ELF-1 (cell line): ENCODE results near the gene DAB2.
"Not testable (repeated sequence)": the region's sequence is repeated elsewhere in the genome, so short reads cannot be mapped to it uniquely, and the experiment has no call there.

ENCODE experiments used
- DNase-seq: peaks from one replicate; pipeline ENCODE4 v3.0.0-alpha.2; 2016; ENCODE audit warnings: low read depth, low spot score

Gene DAB2

DNA sequence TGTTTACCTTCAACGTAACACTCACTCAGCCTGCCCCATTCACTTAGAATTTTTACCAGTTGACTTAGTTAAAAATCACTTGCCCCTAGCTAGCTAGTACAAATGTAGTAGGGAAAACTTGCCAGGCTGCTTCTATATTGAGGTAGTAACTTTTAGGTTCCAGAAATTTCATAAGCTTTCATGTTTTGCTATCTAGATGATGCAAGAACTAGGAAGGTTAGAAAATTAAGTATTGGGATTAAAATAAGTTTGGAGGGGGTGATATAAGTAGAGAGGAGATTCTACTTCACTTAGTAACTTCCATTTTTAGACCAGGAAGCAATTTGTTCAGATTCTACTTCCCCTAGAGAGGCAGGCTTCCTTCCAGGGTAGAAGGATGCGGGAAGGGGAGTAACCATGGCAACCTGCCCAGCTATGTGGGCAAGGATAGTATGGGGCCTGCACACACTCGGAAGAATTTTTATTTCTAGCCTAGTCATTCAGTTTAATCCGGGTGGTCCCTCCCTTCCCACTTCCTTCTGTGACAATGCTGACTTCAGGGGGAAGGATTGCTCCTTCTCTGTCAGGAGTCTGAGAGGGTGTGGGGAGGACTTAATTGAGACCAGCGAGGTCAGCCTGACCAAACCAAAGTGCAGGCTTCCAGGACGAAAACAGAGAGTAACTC is 4.2 kb downstream of the DAB2 start:
- DNase-seq: peak; percentile 7

GRCh38 chr5:39419796-39420195 is 5.0 kb downstream of the DAB2 start:
- no peak for DNase-seq

DNA sequence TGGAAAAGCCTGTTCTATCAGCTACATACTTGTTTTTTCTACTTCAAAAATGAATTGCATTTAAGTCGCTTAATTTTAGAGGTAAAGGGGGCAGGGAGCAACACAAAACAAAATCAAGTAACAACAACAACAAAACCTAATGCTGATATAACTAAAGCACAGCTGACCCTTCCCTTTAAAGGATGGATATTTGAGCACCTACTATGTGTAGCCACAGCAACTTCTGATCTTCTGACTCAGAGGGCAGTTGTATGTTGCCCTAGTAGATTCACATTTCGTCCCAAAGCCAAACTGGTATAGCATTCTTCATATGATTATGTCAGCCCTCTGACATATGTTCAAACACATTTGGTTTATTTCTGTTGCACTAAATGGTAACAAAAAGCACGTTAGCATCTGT is 6.8 kb downstream of the DAB2 start:
- DNase-seq: no peak

DNA sequence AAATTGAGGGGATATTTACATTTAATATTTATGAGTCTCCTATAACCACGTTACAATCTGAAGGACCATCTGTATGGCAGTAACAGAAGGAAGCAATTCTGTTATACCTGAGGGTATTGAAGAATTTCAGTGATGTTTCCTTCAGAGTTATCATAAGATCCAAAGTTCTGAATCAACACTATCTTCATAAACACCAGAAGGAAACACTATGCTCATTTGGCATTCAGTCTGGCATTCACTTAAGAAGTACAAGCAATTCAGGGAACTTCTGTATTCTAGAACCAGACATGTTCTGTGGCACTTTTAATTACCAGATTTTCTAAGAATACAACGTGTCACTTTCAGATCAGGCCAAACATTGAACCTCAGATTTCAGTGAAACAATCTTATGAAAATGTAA is 9.6 kb downstream of the DAB2 start:
- no peak for DNase-seq

DNA sequence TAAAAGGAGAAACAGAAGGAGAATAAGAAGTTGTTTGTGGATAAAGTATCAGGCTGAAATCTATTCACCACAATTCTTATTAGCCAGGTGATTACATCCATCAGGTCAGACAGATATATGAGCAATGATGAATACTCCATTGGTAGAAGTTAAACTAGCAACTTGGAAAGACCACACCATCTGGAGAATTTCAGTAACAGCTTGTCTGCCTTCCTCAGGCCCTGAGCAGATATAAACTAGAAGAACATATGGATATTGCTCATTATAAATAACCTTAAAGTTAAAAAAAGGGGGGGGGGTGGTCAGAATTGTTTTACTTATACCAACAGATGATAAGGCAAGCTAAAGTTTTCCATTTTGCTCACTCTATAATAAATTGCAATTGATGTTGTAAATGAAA is 10.4 kb downstream of the DAB2 start:
- no peak for DNase-seq

GRCh38 chr5:39413771-39414170 is 11.0 kb downstream of the DAB2 start:
- DNase-seq: no peak

- no peak for DNase-seq
Observed at GRCh38 chr5:39412721-39413394, 11.9 kb downstream of the DAB2 start.

DNA sequence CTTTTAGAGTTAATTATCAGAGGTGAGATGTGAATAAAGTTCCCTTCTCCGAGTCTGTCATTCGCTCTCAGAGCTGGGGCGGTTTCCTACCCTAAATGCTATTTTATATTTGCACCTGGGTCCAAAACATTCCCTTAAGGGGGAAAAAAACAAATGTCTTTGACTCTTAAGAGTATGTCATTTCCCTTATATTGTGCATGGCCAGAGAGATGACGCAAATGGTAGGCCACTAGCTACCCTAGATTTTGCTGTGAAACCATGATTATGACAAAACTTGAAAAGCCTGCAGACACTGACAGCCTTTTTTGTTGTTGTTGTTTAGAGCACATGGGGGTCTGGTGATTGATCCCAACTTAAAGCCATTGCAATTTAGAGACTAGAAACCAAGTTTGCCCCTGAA is 12.8 kb downstream of the DAB2 start:
- no peak for DNase-seq

GRCh38 chr5:39411061-39411460 is 13.7 kb downstream of the DAB2 start:
- no peak for DNase-seq

- DNase-seq: no peak
Observed at GRCh38 chr5:39409033-39409432, 15.7 kb downstream of the DAB2 start.

GRCh38 chr5:39405083-39405843 is 19.5 kb downstream of the DAB2 start:
- DNase-seq: no peak

GRCh38 chr5:39403761-39404160 is 21.0 kb downstream of the DAB2 start:
- not testable (repeated sequence) for DNase-seq

- DNase-seq: not testable (repeated sequence)
Observed at GRCh38 chr5:39402140-39402539, 22.6 kb downstream of the DAB2 start.

- DNase-seq: no peak
Observed at GRCh38 chr5:39400713-39401578, 23.8 kb downstream of the DAB2 start.

DNA sequence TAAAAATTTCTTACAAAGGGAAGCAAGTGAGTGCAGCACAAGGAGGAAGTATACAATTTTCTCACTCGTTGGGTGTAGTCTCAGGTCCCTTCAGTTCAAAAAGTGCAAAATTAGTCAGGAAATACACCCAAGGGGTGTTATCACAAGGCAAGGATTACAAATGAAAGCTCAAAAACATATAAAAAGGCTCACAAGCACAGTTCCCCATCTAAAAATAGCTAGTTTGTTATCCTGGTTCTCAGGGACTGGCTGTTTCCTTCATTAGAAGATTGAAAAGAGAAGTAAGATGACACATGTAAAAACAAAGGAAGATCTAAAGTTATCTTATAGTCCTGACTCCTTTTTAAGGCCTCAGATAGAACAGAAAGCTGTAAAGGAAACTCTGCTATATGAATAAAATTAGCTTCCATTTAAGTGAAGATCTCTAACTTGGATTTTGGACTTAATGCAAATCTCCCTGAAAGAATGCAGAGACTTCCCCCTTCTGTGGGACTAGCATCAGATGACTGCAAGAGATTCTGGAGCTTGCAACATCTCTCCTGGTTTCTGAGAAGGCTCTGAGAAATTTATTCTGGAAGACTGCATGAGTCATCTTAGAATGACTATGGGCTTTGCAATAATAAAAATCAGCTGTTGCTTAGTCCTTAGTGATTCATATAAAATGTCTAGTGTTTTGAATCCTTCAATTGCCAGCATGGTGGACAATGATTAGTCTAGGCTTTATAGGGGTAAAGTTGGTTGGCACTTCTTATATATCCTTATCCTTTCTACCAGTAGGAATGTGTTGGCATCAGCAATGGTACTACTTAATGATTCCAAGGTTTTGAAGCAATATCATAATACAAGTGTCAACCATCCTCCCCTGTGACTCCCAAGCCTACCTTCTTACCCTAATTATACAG is 25.4 kb downstream of the DAB2 start:
- no peak for DNase-seq

DNA sequence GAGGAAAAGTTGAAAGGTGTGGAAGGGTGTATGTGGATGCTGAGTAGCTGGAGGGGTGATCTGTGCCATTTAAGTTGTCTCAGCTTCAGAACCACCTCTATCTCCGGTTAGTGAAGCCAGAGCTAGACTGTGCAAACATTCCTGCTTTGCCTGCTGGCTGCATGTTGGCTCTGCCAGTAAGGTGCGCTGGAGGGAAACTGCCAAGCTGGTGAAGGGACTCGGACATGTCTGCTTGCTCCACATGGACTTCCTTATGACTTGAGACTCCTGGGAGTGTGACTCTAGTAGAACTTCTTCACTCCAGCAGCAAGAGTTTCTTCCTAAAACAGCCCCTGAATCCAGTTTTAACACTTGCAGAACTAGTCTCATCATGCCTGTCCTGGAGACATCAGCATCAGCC is 27.9 kb downstream of the DAB2 start:
- DNase-seq: no peak

- no peak for DNase-seq
Observed at GRCh38 chr5:39395521-39395920, 29.3 kb downstream of the DAB2 start.

- no peak for DNase-seq
Observed at GRCh38 chr5:39394946-39395345, 29.8 kb downstream of the DAB2 start.

GRCh38 chr5:39390945-39391344 is 33.8 kb downstream of the DAB2 start:
- DNase-seq: no peak

DNA sequence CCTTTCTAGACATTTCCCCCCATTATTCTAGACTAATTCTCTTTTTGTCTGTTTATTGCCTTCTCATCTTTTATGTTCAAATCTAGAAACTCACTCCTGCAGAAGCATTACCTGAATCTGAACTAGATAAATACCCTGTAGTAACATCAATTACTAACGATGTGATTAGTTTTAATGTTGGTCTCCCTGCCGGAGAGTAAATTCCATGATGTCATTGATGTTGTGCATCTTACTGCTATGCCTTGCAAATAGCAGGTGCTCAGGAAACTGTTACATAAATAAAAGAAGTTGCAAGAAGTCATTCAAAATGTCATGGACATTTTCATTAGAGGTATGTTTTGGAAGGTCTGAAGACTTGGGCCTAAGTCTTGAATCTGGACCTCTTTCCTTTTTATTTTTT is 37.5 kb downstream of the DAB2 start:
- no peak for DNase-seq

DNA sequence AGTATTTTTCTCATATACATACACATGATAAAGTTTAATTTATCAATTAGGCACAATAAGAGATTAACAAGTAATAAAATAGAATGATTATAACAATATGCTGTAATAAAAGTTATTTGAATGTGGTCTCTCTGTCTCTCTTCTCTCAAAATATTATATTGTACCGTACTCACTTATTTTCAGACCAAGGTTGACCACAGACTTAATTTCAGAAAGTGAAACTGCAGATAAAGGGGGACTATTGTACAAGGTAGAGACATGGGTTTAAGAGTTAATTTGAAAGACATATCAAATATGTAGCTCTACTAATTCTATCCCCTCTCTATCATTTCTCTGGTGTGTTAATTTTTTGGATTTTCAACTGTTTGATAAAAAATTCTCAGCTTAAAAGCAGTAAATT is 40.5 kb downstream of the DAB2 start:
- no peak for DNase-seq
